Ovary (tissue), 9 donors: ENCODE measurements around the gene FOXC2. TPM values are rescaled to one million over a fixed set of nuclear protein-coding genes. Genes with fewer than 3 reads are reported as not detected.
"Not testable (repeated sequence)": the region's sequence is repeated elsewhere in the genome, so short reads cannot be mapped to it uniquely, and the experiment has no call there.

Experiments
- DNase-seq, 5 donors: peaks; one replicate each; pipeline ENCODE4 v3.0.0-alpha.2; 2019 to 2020
- H3K27ac ChIP-seq, 2 donors: fragments of 200-600 bp; one replicate each; pipeline versions ENCODE4 v1.5.1 to v1.8.0; 2019 to 2022
- H3K27me3 ChIP-seq: fragments of 200-600 bp; one replicate; pipeline ENCODE4 v1.8.0; 2022
- H3K36me3 ChIP-seq: fragments of 200-600 bp; sonication (generic); one replicate; pipeline ENCODE4 v1.5.1; 2019
- H3K4me1 ChIP-seq: one replicate; pipeline ENCODE4 v1.8.1; 2013; ENCODE audit warnings: mild to moderate bottlenecking, moderate library complexity; ENCODE audit not compliant: insufficient read depth
- H3K4me3 ChIP-seq: fragments of 200-600 bp; sonication (generic); one replicate; pipeline ENCODE4 v1.5.1; 2017
- H3K9me3 ChIP-seq, 2 donors: fragments of 200-600 bp in 1 of 2; sonication (generic) in 1 of 2; one replicate each; pipeline versions ENCODE4 v1.5.1 to v1.8.1; 2013 to 2019; ENCODE audit warnings: mild to moderate bottlenecking in 1 of 2, moderate library complexity in 1 of 2
- EP300 ChIP-seq: sonication (generic); formaldehyde crosslinking; IDR thresholded peaks from one replicate; pipeline ENCODE4 v1.6.1; 2017; ENCODE audit warnings: antibody characterized with exemption
- POLR2A ChIP-seq: fragments of 450-650 bp; IDR thresholded peaks from one replicate; pipeline ENCODE4 v1.6.1; 2017; ENCODE audit warnings: antibody characterized with exemption, mild to moderate bottlenecking, moderate library complexity
- WGBS, 3 donors: extraction: QIAGEN DNeasy Blood & Tissue Kit in 1 of 3; methylation state at CpG; one replicate each; pipeline versions ENCODE4 v1.1.5 to v1.1.7; 2013 to 2017; 5-methylcytosine and 5-hydroxymethylcytosine counted together
- intact Hi-C, 4 donors: fragments of 100-400 bp; cut with DNase I; formaldehyde crosslinking; loops; one replicate each; pipeline versions ENCODE4 v1.11.0 to v1.15.1; 2022 to 2023
- polyA plus RNA-seq, 2 donors: library from polyadenylated mRNA; stranded (reverse); fragments of 200-250 nt in 1 of 2; fragments of 350-450 nt in 1 of 2; fragmentation: Illumina TruSeq in 1 of 2; extraction: RNeasy Lipid Tissue Mini Kit (QIAGEN cat#74804) in 1 of 2; gene quantifications; one replicate each; pipeline ENCODE4 v1.2.3, GENCODE V29; 2013 to 2014
- total RNA-seq, 7 donors: library from RNA; depleted of rRNA in 2 of 7; stranded (reverse); fragments of >200 nt in 2 of 7; fragmentation: NEBNext Ultra II Directional in 3 of 7; extraction: Animal tissue kit (Norgen Biotek cat#: 25700) in 3 of 7; gene quantifications; one replicate each; pipeline versions ENCODE4 v1.1.0 to v1.2.4, GENCODE V29; 2016 to 2023
- TF ChIP-seq, protein P1 (sequence below), 3 donors: fragments of 450-650 bp in 2 of 3; fragments of 200-600 bp in 1 of 3; IDR thresholded peaks; one replicate each; pipeline versions ENCODE4 v1.5.1 to v1.8.0; 2016 to 2022; ENCODE audit warnings: antibody characterized with exemption in 3 of 3, mild to moderate bottlenecking in 1 of 3
- donor health status: DM: no; HTN: no; CAD: no; lungs with moderate emphysema.
- donor health status: DM: no; HTN: no; CAD: no.
- donor health status: Bipolar disorder and iron deficiency.
- donor health status: DM: yes; HTN: yes; CAD: no.
- donor health status: DM: no; HTN: no; CAD: no.
- donor health status: DM: yes; HTN: yes; CAD: no.

The FOXC2 gene
- total and polyA plus RNA-seq, 9 donors = 0.10 to 2.5 (median 0.36) TPM

GRCh38 chr16:86584726-86585721 lies 18.4 kb downstream of the FOXC2 start:
- no peak for DNase-seq
- Histone ChIP-seq H3K27ac (peak overlapping the region in 1 of 2 donors; percentile 12), H3K36me3 (no peaks in the 10 kb centered on the region), H3K9me3 (no peaks in the 10 kb centered on the region), H3K4me3 (no peak overlapping the region), H3K4me1 (no peaks in the 10 kb centered on the region), H3K27me3 (no peaks in the 10 kb centered on the region)
- 69 to 79% (median 71%) methylated on average over 12 of the region's 12 CpGs for WGBS, 3 donors
- intact Hi-C loops = no loop called here
- TF ChIP-seq EP300 (no peak), POLR2A (no peak)
- TF ChIP-seq, protein P1, sequence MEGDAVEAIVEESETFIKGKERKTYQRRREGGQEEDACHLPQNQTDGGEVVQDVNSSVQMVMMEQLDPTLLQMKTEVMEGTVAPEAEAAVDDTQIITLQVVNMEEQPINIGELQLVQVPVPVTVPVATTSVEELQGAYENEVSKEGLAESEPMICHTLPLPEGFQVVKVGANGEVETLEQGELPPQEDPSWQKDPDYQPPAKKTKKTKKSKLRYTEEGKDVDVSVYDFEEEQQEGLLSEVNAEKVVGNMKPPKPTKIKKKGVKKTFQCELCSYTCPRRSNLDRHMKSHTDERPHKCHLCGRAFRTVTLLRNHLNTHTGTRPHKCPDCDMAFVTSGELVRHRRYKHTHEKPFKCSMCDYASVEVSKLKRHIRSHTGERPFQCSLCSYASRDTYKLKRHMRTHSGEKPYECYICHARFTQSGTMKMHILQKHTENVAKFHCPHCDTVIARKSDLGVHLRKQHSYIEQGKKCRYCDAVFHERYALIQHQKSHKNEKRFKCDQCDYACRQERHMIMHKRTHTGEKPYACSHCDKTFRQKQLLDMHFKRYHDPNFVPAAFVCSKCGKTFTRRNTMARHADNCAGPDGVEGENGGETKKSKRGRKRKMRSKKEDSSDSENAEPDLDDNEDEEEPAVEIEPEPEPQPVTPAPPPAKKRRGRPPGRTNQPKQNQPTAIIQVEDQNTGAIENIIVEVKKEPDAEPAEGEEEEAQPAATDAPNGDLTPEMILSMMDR (IDR thresholded peaks at IDR 0.05) = no peak

DNA sequence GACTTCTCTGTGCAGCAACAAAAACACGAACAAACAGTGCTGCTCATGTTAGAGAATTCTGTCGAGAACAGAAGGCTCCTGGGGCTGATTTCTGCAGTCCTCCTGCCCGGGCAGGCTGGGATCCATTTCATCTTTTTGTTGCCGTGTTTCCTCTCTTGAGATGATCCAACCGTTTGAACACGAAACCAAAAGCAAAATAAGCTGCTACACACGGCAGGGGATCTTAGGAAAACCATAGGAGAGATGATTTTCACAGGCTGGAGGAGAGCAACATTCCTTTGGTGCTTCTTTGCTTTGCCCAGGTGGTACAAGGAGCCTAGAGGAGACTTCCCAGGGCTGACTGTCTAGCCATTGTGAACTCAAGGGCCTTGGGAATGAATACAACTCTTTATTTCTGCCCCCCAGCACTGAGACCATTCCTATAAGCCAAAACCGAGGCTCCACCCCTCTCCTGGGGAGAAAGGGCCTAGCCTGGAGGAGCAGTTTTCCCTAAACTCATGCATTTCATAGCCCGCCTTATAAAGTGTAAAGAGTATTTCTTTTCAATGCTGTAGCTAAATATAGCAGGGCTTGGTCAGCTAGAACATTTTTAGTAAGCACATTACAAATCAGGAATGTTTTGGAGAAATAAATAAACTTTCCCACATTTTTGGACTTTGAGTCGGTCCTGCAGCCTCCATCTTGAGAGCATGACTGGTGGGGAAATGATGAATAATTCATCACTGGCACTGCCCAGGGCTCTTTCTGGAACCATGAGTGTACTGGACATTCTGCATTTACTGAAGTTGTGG lies 19.4 kb downstream of the FOXC2 start:
- Histone ChIP-seq H3K27me3 (no peaks in the 10 kb centered on the region), H3K4me3 (no peak overlapping the region), H3K36me3 (no peaks in the 10 kb centered on the region), H3K4me1 (no peaks in the 10 kb centered on the region), H3K9me3 (no peaks in the 10 kb centered on the region), H3K27ac (no peak overlapping the region)
- 46 to 66% (median 65%) methylated on average over 10 of the region's 10 CpGs for WGBS, 3 donors
- DNase-seq = no peak
- TF ChIP-seq, protein P1 (IDR thresholded peaks at IDR 0.05) = no peak
- TF ChIP-seq EP300 (no peak), POLR2A (no peak)
- intact Hi-C loops = no loop called here

DNA sequence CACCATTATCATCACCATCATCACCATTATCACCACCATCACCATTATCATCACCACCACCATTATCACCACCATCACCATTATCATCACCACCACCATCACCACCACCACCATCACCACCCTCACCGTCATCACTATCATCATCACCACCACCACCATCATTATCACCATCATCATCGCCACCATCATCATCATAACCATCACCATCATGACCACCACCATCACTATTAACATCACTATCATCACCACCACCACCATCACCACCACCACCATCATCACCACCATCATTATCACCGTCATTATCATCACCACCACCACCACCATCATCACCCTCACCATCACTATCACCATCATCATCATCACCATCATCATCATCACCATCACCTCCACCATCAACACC lies 20.9 kb downstream of the FOXC2 start:
- WGBS, 3 donors = 90 to 94% (median 91%) methylated on average over 3 of the region's 3 CpGs
- DNase-seq = no peak

GRCh38 chr16:86587955-86588354 lies 21.3 kb downstream of the FOXC2 start:
- DNase-seq, H3K4me1 ChIP-seq, H3K27ac ChIP-seq, H3K27me3 ChIP-seq, H3K36me3 ChIP-seq, H3K4me3 ChIP-seq, H3K9me3 ChIP-seq, intact Hi-C loops: not testable (repeated sequence)
- 85 to 95% (median 95%) methylated on average over 3 of the region's 3 CpGs for WGBS, 3 donors

More for the DNA sequence above, 20.9 kb downstream of the FOXC2 start:
- no peaks in the 10 kb centered on the region for H3K36me3 ChIP-seq
- no peaks in the 10 kb centered on the region for H3K9me3 ChIP-seq
- H3K4me1 ChIP-seq = no peaks in the 10 kb centered on the region
- H3K4me3 ChIP-seq = no peak overlapping the region
- H3K27ac ChIP-seq = no peak overlapping the region
- intact Hi-C loops = no loop called here
- TF ChIP-seq, protein P1 (IDR thresholded peaks at IDR 0.05) = no peak
- TF ChIP-seq POLR2A = no peak
- TF ChIP-seq EP300 = no peak
- H3K27me3 ChIP-seq = no peaks in the 10 kb centered on the region
